GM19463 (cell line): ENCODE results near the gene LEF1.
"Not testable (repeated sequence)": the region's sequence is repeated elsewhere in the genome, so short reads cannot be mapped to it uniquely, and the experiment has no call there.

Experiments used
- ATAC-seq: cut with Tn5 transposase; IDR thresholded peaks from one replicate; pipeline ENCODE4 v1.9.1; 2021; ENCODE audit warnings: mild to moderate bottlenecking, moderate library complexity; ENCODE audit not compliant: unreplicated experiment

Gene LEF1

DNA sequence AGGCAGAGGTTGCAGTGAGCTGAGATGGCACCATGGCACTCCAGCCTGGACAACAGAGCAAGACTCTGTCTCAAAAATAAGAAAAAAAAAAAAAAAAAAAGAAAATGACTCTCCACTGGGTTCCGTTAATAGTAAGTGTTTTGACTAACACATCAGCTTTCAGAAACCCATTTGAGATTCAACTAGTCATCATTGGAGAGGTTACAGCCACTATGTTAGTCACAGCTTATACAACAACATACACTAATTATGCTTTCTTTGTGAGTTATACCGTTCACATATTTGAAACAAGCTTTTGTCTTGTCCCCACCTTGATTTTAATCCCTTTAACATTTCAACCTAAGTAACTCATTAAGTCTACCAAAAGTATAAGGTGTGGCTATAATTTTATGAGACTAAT is 130.8 kb downstream of the LEF1 start:
- no peak for ATAC-seq

DNA sequence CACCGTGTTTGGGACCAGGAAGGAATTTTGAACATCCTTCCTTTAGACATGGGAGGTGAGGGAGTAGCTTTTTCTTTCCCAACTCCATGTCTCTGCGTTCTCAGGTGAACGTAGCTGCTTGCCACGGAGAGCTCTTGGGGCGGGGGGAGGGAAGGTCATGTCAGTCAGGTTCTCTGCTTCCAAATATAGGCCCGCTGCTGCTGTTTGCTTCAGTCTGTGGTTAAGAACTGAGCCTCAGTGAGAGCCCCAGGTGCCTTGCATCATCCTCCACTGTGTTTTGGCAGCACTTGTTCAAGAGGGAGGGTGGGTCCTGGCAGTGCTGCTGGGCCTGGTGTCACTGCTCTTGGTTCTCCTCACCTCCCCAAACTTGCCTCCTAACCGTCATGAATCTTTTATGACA is 132.5 kb downstream of the LEF1 start:
- ATAC-seq, result peak; percentile 89

DNA sequence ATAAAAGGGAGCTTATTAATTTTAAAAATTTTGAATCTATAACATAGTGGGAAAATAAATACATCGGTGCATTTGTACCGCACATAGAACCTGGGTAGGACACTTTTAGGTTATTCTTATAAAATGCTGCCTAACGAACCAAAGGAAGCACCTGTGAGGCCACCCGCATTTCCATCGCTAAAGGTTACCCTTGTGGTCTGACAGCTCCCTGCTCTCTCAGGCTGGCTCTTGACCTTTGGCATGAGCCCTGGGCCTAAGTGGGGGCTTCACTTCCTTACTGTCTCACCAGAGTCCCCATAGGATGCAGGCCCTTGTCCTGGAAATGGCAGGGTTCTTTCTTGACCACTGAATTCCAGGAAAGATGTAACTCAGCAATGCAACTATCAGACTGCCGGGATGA is 133.0 kb downstream of the LEF1 start:
- peak; percentile 28 for ATAC-seq

DNA sequence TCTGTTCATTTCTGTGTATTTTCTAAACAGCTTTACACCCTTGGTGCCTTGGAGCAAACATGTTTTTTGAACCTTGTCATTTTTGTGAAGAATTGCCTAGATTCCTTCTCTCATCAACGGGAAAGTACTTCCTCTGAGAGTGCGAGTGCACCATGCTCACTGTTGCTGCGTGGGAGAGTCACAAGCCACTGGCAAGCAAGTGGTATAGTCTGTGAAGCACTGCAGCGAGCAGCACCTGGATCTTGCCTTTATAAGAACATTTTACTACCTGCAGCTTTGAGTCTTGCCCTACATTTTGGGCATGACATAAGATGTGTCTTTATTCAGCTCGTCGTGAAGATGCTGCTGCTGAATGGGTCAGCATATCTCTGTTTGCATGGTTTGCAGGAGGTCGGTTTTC is 134.2 kb downstream of the LEF1 start:
- no peak for ATAC-seq

DNA sequence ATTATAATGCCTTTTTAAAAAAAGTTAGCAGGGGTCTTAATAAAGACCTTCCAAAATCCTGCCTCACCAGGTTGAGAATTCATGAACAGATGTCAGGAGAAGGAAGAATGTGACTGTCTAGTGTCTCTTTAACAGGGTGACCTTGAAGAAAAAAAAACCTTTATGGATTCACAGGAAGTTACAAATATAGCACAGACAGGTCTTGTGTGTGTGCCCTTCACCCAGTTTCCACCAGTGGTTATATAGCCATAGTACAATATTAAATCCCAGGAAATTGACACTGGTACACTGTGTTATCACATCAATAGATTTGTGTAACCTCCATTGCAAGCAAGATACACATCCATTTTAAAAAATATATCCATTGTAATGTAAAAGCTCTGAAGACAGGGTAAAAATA is 135.4 kb downstream of the LEF1 start:
- ATAC-seq, result no peak

DNA sequence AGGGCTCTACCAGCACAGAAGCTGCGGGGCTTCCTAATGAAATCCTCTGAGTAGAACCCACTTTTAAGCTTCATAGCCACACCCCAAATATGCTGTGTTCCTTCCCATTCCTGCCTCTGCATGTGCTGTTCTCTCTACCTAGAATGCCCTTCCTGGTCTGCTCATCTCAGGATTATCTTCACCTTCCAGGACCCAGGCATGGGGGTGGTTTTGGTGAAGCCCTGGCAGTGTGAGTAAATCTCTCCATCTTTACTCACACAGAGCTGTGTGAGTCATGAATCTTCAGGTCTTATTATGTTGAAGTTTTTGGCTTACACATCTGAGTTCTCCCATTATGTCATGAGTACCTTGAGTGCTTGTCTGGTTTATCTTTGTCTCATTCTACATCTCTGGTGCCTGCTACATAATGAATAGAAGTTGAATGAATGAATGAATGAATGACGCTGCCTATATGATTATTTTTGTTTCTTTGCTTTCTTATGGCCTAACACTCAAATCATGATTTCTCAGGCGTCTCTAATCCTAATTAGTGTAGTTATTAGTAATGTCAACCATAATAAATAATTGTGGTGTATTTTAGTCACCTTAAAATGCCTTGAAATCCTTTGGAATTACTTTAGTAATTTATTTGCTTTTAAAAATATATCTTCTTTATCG is 137.2 kb downstream of the LEF1 start:
- ATAC-seq, result no peak

DNA sequence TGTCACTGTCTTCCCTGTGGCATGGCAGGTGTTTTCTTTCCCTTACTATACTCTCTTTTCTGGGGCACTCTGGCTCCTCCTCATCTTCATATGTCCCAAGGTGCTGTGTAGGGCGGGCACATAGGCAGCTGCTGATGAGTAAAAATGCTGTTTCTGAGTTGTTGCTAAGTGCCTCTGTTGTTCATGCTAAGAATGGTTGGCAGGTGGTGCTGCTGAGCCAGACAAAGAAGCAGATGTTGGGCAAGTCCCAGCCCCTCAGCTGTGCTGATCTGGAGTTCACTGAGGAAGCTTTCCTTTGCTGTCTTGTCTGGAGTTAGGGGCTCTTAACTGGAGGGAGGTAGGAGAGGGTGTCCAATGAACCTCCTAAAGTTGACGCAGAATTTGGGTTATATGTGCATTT is 138.4 kb downstream of the LEF1 start:
- peak; percentile 97 for ATAC-seq

DNA sequence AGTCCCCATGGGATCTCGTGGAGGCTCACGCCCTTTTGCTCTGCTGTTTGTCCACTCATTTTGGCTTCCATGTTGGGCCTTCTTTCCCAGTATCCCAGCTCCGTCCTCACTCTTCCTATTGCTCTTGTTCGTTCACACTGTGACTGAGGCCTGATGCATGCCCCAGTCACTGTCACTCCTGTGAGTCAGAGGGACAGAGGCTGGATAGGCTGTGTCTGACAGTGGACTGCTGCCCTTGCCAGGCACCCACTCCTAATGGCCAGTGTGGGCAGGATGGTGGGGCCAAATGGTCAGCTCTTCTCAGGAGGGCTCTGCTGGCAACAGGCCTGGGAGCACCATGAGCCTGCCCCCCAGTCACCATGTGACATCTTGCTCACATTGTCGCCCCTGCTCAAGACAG is 139.0 kb downstream of the LEF1 start:
- no peak for ATAC-seq

DNA sequence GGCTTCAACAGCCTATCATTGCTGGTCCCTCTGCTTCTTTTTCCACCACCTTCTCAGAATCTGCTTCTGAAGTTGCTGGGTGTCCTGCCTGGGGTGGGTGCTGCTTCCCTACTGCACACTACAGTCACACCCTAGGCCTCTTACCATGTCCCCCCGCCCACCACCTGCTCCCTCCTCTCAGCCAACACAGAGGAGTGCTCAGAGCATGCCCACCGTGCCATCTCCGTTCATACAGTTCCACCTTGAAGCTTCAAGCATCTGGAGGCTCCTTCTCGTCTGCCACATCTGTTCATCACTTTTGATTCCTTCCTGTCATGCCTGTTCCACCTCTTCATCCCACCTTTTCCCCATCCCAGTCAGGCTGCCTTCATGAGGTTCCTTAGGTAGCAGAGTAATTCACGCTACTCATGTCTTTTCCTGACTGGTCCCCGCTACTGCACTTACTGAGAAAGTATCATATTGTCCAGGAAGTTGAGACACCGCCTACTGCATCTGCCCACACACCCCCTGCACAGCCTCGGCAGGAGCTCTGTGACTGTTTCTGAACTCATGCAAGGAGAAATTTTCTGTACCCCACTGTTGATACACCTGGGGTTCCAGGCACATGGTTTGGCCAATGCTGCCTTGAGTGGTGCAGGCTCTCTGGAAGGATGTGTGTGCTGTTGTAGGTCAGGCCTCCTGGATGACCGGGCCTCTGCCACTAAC is 139.6 kb downstream of the LEF1 start:
- ATAC-seq, result no peak

DNA sequence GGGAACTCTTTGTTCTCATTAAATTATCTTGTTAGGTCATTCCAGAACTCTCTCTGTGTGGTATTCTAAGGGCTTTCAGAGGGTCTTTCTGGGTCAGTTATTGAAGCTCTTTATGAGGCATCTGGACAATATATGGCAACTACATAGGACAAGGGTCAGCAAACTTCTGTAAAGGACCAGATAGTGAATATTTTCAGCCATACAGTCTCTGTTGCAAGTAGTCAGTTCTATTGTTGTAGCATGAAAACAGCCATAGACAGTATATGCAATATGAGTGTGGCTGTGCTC is 143.9 kb downstream of the LEF1 start:
- no peak for ATAC-seq

DNA sequence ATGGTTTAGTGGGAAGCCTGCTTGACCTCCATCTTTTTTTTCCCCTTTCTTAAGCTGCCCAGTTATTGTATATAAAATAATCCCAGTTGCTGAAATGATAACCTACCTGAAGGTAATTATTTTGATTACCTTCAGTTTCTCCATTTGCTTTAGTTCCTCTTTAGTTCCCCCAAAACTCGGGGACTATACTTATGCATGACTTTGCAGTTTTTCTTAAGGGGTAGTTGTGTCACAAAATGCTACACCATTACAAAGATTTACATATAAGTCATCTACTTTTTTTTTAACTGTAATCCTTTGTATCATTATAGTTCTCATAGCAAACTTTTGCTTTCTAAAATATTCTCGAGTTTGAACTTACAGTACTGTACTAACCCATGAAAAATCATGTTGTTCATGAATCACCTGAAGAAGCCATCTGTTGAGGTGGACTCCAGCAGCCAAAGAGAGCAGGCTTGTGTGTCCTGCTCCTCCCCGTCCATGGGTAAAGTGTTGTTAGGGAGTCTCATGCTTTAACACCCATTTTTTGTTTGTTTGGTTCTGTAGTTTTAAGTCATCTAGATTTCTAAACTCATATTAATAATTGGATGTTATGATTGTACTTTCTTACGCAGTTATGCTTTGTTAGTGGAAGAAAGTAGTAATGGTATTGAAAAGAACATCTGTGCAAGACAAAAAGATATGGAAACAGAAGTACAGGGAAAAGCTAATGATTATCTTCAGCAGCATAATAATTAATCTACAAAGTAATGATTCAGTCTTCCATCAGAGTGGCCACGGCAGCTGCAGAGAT is 144.5 kb downstream of the LEF1 start:
- ATAC-seq, result no peak

DNA sequence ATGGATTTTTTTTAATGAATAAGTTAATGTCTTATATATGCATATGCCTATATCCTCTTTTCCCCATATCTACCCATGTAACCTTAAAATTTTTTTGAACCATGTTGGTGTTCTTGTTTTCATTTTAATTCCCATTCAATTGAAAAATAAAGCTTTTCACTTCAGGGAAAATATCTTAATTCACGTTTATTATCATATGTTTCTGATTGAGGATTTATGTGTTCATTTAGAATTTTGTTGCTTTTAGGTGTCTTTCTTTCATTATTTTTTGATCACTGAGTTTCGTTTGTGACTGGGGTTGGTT is 149.9 kb downstream of the LEF1 start:
- ATAC-seq, result no peak

DNA sequence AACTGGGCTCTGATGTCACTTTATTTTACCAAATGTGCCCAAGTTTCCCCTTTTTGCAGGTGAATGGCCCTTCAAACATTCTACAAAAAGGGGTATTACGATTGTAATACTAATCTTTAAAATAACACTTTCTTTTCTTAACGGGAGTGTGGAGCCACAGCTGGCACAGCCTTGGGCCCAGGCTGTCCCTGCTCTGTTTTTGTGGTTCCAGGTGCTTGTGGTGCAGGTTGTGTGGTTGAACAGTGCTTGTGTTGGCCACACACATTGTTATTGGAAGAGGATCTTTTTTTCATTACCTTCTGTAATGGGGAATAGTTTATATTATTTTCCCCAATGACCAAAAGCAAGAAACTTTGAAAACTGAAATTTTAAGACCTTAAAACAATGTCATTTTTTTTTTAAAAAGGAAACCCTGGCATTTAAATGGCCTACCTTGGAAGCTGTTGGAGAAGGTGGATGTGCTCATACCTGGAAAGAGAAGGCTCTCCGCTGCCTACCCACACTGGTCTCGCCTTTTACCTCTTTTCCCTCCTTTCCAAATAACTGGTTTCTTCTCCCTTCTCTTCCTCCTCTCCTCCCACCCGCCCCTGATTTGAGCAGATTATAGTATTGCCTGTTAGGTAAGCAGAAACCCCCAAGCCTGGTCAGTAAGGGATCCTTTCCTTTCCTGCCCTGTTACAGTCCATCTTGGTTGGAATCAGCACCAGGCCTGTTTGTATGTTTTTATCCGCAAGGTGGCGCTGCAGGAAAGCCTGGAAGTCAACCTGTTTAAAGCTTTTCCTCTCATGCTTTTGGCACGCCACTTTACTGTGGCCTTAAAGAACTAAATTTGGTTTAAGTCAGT is 150.5 kb downstream of the LEF1 start:
- ATAC-seq, result peak; percentile 92

DNA sequence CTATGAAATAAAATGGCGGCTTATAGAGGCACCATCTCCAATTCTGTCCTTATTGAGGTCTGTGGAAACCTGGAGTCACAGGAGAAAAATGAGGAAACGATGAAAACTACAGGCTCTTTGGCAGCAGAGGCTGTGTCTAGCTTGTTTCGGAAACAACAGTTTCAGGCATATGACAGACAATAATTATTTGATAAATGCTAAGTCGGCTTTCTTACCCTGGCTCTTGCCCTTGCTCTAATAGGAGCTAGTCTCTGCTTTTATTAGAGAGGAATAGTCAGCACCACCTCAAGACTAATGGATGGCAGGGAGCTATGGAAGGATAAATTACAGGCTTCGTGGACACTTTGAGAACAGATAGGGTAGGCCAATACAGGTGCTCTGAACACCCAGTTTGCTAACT is 154.8 kb downstream of the LEF1 start:
- no peak for ATAC-seq

DNA sequence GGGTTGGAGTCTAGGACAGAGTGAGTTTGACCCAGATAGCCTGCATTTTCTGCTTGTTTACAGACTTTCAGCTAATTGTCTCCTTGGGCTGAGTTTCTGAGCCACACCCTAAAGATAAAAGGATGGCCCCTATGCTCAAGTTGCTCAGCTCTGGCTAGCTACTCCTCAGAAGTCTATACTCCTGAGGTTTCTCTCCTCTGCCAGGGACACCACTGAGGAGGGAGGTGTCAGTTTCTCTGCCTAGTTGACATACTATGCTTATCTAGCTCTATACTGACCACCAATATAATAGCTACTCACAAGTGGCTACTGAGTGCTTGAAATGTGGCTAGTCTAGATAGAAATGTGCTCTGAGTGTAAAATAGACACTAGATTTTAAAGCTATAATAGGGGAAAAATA is 155.4 kb downstream of the LEF1 start:
- ATAC-seq, result no peak

DNA sequence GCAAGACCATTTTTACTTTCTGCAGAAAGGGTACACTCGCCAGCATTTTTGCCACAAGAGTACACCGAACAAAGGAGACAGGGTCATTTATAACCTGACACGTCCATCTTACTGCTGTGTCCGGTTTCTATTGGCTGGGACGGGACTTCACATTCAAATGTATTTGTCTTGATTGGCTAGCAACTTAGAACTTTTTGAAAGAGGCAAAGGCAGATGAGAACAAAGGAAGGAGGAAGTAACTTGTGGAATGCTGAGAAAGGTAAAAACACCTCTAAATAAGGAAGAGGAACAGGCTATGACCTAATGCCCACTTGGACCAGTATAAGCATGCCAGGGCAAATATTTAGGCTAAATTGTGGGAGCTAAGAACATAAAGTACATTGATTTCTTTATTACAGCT is 156.3 kb downstream of the LEF1 start:
- not testable (repeated sequence) for ATAC-seq

DNA sequence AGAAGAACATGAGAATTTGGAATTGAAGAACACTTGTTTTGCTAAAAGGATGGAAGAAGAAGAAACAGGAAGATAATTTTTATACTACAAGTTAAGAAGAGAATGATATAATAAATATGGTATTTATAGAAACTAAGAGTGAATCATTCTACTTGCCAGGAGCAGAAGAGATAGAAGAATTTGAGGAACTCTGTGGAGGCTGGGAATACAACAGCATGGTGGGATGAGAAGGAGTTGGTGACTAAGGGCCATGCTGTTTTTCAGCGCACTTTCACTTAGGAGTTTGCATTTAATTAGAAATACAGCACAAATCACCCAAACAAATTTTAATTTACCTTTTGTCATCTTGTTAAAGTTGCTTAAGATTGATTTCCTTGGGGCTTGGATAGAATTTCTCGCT is 158.6 kb downstream of the LEF1 start:
- ATAC-seq, result no peak

DNA sequence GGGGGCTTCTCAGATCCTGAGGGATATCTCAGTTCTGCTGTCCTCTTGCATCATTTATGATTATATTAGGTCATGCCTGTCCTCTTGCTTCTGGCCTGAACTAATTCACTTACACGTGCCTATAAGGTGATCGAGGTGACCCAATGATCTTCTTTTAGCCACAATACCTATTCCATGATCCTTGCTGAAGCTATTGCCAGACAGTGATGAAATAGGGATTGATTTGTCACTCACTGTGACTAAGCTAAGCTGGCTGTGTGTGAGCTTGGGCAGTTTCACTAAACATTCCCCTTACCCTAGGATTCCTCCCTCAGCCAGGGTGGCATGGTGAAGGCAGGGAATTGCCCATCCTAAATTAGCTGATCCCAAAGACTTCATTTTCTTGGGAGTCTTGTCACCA is 160.0 kb downstream of the LEF1 start:
- no peak for ATAC-seq

DNA sequence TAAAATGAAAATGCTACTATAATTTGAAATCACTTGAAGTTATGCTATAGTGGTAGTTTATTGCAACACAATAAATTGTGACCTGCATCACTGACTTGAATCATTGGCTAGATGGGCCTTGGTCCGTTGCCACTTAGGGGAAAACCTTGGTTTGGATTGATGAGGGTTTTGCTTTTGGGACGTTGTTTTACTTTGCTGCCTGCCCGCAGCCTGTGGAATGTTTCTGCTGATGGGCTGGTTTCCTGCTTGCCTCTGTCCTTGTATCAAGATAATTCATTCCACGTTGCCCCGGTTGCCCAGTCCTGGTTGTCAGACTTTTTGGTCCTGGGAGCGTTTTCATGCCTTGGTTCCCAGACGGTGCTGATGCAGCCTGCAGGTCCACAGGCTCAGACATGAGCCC is 160.7 kb downstream of the LEF1 start:
- ATAC-seq, result no peak

DNA sequence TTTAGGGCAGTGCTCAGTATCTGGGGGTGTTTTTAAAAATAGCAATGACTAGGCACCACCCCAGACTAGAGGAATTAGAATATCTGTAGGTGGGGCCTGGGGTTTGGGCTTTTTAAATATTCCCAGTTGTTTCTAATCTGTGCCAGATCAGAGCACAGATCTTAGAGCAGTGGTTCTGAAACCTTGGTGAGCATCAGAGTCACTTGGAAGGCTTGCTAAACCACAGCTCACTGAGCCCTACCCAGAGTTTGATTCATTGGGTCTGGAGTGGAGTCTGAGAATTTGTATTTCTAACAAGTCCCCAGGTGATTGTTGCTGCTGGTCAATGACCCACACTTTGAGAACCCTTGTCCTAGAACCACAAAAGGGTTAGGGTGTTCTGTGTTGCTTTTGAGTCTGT is 162.4 kb downstream of the LEF1 start:
- no peak for ATAC-seq

DNA sequence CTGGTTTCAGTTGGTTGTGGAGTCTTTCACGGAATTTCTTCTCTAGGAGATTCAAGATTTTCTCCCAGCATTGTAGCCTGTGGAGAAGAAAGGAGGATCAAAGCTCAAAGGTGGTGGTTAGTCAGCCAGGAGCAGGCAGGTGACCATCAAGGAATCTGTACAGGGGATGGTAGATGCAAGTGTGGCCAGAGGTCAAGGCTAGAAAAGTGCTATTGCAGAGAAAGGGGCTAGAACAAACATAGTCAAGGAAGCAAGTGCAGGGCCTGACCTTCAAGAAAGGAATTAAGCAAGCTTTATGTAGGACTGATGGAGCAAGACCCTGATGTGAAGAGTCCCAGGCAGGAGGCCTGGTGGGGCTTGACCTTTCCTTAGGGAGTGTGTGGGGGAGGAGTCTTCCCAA is 162.9 kb downstream of the LEF1 start:
- no peak for ATAC-seq

DNA sequence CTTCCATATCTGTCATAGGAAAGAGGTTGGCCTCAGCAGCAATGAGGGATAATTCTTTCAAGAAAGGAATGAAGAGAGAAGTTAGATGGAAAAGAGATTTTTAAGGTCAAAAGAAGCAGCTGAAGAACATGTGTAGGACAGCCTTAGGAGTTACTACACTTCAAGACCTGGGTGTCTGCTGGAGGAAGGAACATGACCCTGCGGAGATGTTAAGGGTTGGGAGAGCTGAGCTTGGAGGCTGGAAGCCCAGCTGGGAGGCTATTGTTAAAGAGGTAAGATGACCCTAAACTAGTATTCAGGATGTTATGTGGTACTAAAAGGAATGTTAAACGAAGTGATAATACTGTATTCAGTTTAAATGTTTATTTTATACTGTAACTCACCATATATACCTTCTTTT is 164.1 kb downstream of the LEF1 start:
- no peak for ATAC-seq
